ENCODE measurements around the gene IP6K2. TPM values are rescaled to one million over a fixed set of nuclear protein-coding genes. Genes with fewer than 3 reads are reported as not detected.
"Not testable (repeated sequence)": the region's sequence is repeated elsewhere in the genome, so short reads cannot be mapped to it uniquely, and the experiment has no call there.

IP6K2 gene
- total RNA-seq, 3 donors from 2014 or later = 84.0 to 185 (median 126) TPM

GRCh38 chr3:48743773-48744172 is 26.8 kb upstream of the IP6K2 start:
- Histone ChIP-seq H3K4me3 (no peak overlapping the region), H3K9me3 (no peaks in the 10 kb centered on the region), H3K4me1 (peaks cover 8 to 18% of the 10 kb centered on the region in 2 donors), H3K27me3 (no peaks in the 10 kb centered on the region), H3K27ac (peak overlapping the region in 1 of 2 donors; percentile 8), H3K36me3 (no peaks in the 10 kb centered on the region)
- intact Hi-C loops (cut with DNase I; ENCODE audit: low total_unique reads) = no loop called here
- no peak for TF ChIP-seq POLR2A (IDR thresholded peaks at IDR 0.05)
- no peak for TF ChIP-seq CTCF (IDR thresholded peaks at IDR 0.05)
- no peak for TF ChIP-seq POLR2AphosphoS5 (IDR thresholded peaks at IDR 0.05)
- DNase-seq (ENCODE audit: low spot score in 2 of 2) = no peak

- intact Hi-C loops (cut with DNase I; ENCODE audit: low total_unique reads); H3K27me3 ChIP-seq; H3K9me3 ChIP-seq; DNase-seq (ENCODE audit: low spot score in 2 of 2); H3K4me3 ChIP-seq; H3K36me3 ChIP-seq: not testable (repeated sequence)
- Histone ChIP-seq H3K4me1 (peaks cover 8 to 14% of the 10 kb centered on the region in 2 donors), H3K27ac (peak overlapping the region; percentile 76 to 88)
These were observed 24.2 kb upstream of the IP6K2 start for GRCh38 chr3:48741226-48741625.

GRCh38 chr3:48739955-48740823 is 23.2 kb upstream of the IP6K2 start:
- Histone ChIP-seq H3K36me3 (no peaks in the 10 kb centered on the region), H3K4me1 (peaks cover 8 to 14% of the 10 kb centered on the region in 2 donors), H3K27ac (peak overlapping the region; percentile 76 to 88), H3K9me3 (no peaks in the 10 kb centered on the region), H3K27me3 (no peaks in the 10 kb centered on the region), H3K4me3 (peak overlapping the region in 2 of 3 donors; percentile 16 to 49)
- TF ChIP-seq POLR2A (IDR thresholded peaks at IDR 0.05) = no peak
- peak; percentile 78 to 83 (median 82) for TF ChIP-seq CTCF (IDR thresholded peaks at IDR 0.05)
- peak in 2 of 3 donors; percentile 23 to 39 for TF ChIP-seq POLR2AphosphoS5 (IDR thresholded peaks at IDR 0.05)
- intact Hi-C loops (cut with DNase I; ENCODE audit: low total_unique reads) = no loop called here
- peak; percentile 84 to 87 for DNase-seq (ENCODE audit: low spot score in 2 of 2)

- no peaks in the 10 kb centered on the region for H3K9me3 ChIP-seq
- no peaks in the 10 kb centered on the region for H3K36me3 ChIP-seq
- no peak for TF ChIP-seq CTCF (IDR thresholded peaks at IDR 0.05)
- no peak for TF ChIP-seq POLR2A (IDR thresholded peaks at IDR 0.05)
- TF ChIP-seq POLR2AphosphoS5 (IDR thresholded peaks at IDR 0.05) = no peak
- intact Hi-C loops (cut with DNase I; ENCODE audit: low total_unique reads) = no loop called here
- peak overlapping the region; percentile 76 to 88 for H3K27ac ChIP-seq
- DNase-seq (ENCODE audit: low spot score in 2 of 2) = no peak
- no peaks in the 10 kb centered on the region for H3K27me3 ChIP-seq
- H3K4me1 ChIP-seq = peaks cover 8 to 14% of the 10 kb centered on the region in 2 donors
- H3K4me3 ChIP-seq = peak overlapping the region in 1 of 3 donors; percentile 49
These were observed 22.6 kb upstream of the IP6K2 start for GRCh38 chr3:48739617-48739954.

GRCh38 chr3:48738926-48739616 is 22.1 kb upstream of the IP6K2 start:
- Histone ChIP-seq H3K36me3 (no peaks in the 10 kb centered on the region), H3K27me3 (no peaks in the 10 kb centered on the region), H3K9me3 (no peaks in the 10 kb centered on the region), H3K4me1 (peaks cover 8 to 14% of the 10 kb centered on the region in 2 donors), H3K27ac (peak overlapping the region; percentile 76 to 88), H3K4me3 (peak overlapping the region in 1 of 3 donors; percentile 49)
- intact Hi-C loops (cut with DNase I; ENCODE audit: low total_unique reads) = no loop called here
- peak in 1 of 2 donors; percentile 84 for DNase-seq (ENCODE audit: low spot score in 2 of 2)
- TF ChIP-seq CTCF (IDR thresholded peaks at IDR 0.05) = no peak
- no peak for TF ChIP-seq POLR2A (IDR thresholded peaks at IDR 0.05)
- TF ChIP-seq POLR2AphosphoS5 (IDR thresholded peaks at IDR 0.05) = no peak
